ENCODE data around the gene IRF7. TPM values are rescaled to one million over a fixed set of nuclear protein-coding genes. Genes with fewer than 3 reads are reported as not detected.

Gene IRF7
- total and polyA plus RNA-seq, 4 donors, result 15.7 to 62.4 (median 37.0) TPM

- Histone ChIP-seq H3K36me3 (ENCODE audit: control insufficient read depth in 4 of 4, insufficient read depth in 3 of 4, low read depth in 1 of 4, low read length in 3 of 4) (peaks cover 0 to 8% (median 6%) of the 10 kb centered on the region in 4 donors), H3K4me1 (ENCODE audit: control insufficient read depth in 4 of 4, insufficient read depth in 4 of 4, low read length in 3 of 4) (peaks cover 19 to 43% (median 29%) of the 10 kb centered on the region in 4 donors), H3K27me3 (ENCODE audit: control insufficient read depth in 4 of 4, insufficient read depth in 4 of 4, low read length in 3 of 4) (no peaks in the 10 kb centered on the region), H3K9ac (ENCODE audit: low read depth in 1 of 2, low read length in 2 of 2) (no peak overlapping the region), H3K27ac (ENCODE audit: low read depth in 1 of 2, low read length in 2 of 2) (no peak overlapping the region), H3K9me3 (ENCODE audit: control insufficient read depth in 4 of 4, low read length in 3 of 4) (no peaks in the 10 kb centered on the region), H3K4me3 (ENCODE audit: low read depth in 1 of 3, low read length in 3 of 3) (no peak overlapping the region)
- TF ChIP-seq EGR1 (IDR thresholded peaks at IDR 0.05; ENCODE audit: low read depth in 2 of 2) (no peak), RAD21 (IDR thresholded peaks at IDR 0.05) (no peak), SP1 (IDR thresholded peaks at IDR 0.05) (no peak), HNF4G (IDR thresholded peaks at IDR 0.05) (no peak), YY1 (IDR thresholded peaks at IDR 0.05) (no peak), MAX (IDR thresholded peaks at IDR 0.05) (no peak), GABPA (IDR thresholded peaks at IDR 0.05 in 1 of 2, conservative IDR thresholded peaks at IDR 0.05 in 1 of 2) (no peak)
- TF ChIP-seq, protein P1, sequence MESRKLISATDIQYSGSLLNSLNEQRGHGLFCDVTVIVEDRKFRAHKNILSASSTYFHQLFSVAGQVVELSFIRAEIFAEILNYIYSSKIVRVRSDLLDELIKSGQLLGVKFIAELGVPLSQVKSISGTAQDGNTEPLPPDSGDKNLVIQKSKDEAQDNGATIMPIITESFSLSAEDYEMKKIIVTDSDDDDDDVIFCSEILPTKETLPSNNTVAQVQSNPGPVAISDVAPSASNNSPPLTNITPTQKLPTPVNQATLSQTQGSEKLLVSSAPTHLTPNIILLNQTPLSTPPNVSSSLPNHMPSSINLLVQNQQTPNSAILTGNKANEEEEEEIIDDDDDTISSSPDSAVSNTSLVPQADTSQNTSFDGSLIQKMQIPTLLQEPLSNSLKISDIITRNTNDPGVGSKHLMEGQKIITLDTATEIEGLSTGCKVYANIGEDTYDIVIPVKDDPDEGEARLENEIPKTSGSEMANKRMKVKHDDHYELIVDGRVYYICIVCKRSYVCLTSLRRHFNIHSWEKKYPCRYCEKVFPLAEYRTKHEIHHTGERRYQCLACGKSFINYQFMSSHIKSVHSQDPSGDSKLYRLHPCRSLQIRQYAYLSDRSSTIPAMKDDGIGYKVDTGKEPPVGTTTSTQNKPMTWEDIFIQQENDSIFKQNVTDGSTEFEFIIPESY (IDR thresholded peaks at IDR 0.05), result no peak
- no peak for DNase-seq (ENCODE audit: low spot score)
- WGBS, result 87% methylated on average over 12 of the region's 12 CpGs
Observed at GRCh38 chr11:563812-564578, 51.8 kb downstream of the IRF7 start.

DNA sequence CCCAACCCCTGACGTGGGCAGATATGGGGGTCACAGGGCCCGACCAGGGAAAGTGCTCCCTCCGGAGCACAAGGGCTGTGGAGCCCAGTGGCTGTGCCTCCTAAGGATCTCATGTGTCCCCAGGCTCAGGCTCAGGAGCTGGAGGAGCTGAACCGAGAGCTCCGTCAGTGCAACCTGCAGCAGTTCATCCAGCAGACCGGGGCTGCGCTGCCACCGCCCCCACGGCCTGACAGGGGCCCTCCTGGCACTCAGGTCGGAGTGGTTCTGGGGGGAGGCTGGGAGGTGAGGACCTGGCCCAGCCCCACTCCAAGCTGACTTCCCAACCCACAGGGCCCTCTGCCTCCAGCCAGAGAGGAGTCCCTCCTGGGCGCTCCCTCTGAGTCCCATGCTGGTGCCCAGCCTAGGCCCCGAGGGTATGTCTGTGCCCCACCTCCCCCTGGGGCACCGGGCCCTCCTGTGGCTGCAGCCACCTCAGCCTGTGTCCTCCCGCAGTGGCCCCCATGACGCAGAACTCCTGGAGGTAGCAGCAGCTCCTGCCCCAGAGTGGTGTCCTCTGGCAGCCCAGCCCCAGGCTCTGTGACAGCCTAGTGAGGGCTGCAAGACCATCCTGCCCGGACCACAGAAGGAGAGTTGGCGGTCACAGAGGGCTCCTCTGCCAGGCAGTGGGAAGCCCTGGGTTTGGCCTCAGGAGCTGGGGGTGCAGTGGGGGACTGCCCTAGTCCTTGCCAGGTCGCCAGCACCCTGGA lies 52.5 kb downstream of the IRF7 start:
- no peaks in the 10 kb centered on the region for H3K27me3 ChIP-seq (ENCODE audit: control insufficient read depth in 4 of 4, insufficient read depth in 4 of 4, low read length in 3 of 4)
- no peak for DNase-seq (ENCODE audit: low spot score)
- peaks cover 0 to 8% (median 6%) of the 10 kb centered on the region in 4 donors for H3K36me3 ChIP-seq (ENCODE audit: control insufficient read depth in 4 of 4, insufficient read depth in 3 of 4, low read depth in 1 of 4, low read length in 3 of 4)
- TF ChIP-seq NR2F2 (IDR thresholded peaks at IDR 0.05) (no peak), MAX (IDR thresholded peaks at IDR 0.05) (no peak), EGR1 (IDR thresholded peaks at IDR 0.05; ENCODE audit: low read depth in 2 of 2) (no peak), FOXA2 (IDR thresholded peaks at IDR 0.05) (no peak), JUND (IDR thresholded peaks at IDR 0.05) (no peak)
- TF ChIP-seq, protein P1 (IDR thresholded peaks at IDR 0.05), result no peak
- no peak overlapping the region for H3K9ac ChIP-seq (ENCODE audit: low read depth in 1 of 2, low read length in 2 of 2)
- WGBS, result 96% methylated on average over 18 of the region's 18 CpGs
- H3K4me3 ChIP-seq (ENCODE audit: low read depth in 1 of 3, low read length in 3 of 3), result no peak overlapping the region
- no peaks in the 10 kb centered on the region for H3K9me3 ChIP-seq (ENCODE audit: control insufficient read depth in 4 of 4, low read length in 3 of 4)
- peaks cover 19 to 40% (median 28%) of the 10 kb centered on the region in 4 donors for H3K4me1 ChIP-seq (ENCODE audit: control insufficient read depth in 4 of 4, insufficient read depth in 4 of 4, low read length in 3 of 4)
- no peak overlapping the region for H3K27ac ChIP-seq (ENCODE audit: low read depth in 1 of 2, low read length in 2 of 2)

Small RNA genes lying within 50 kb of the gene (small RNA-seq; reads per million reads assigned to genes)
- gene MIR210, result 10.8 reads per million, percentile 94 among the genes with 10 or more reads in this experiment

Other genes with a start within 250 kb of the IRF7 start
- under 1 TPM; 0.42 TPM for gene B4GALNT4, start 246.5 kb downstream of the IRF7 start, total RNA-seq
- under 1 TPM in 1 of 2 donors, not detected in 1; 0.15 TPM for gene B4GALNT4, start 246.5 kb downstream of the IRF7 start, polyA plus RNA-seq
- under 1 TPM; 0.25 to 0.37 TPM for gene PKP3, start 221.7 kb downstream of the IRF7 start, total RNA-seq
- under 1 TPM in 1 of 2 donors, not detected in 1; 0.08 TPM for gene PKP3, start 221.7 kb downstream of the IRF7 start, polyA plus RNA-seq
- 10 to 100 TPM; 12.4 to 46.7 TPM for gene SIGIRR, start 201.0 kb downstream of the IRF7 start, total RNA-seq
- 10 to 100 TPM; 70.6 to 87.7 TPM for gene SIGIRR, start 201.0 kb downstream of the IRF7 start, polyA plus RNA-seq
- under 1 TPM; 0.37 to 0.75 TPM for gene ANO9, start 173.9 kb downstream of the IRF7 start, total RNA-seq
- gene ANO9, start 173.9 kb downstream of the IRF7 start, polyA plus RNA-seq, result under 1 TPM; 0.20 to 0.42 TPM
- gene PTDSS2, start 165.7 kb downstream of the IRF7 start, total RNA-seq, result 10 to 100 TPM; 12.0 to 15.6 TPM
- 1 to 10 TPM; 5.1 to 8.4 TPM for gene PTDSS2, start 165.7 kb downstream of the IRF7 start, polyA plus RNA-seq
- gene RNH1, start 108.7 kb downstream of the IRF7 start, total RNA-seq, result 10 to 100 TPM; 68.5 to 77.8 TPM
- 10 to 100 TPM; 75.7 to 99.1 TPM for gene RNH1, start 108.7 kb downstream of the IRF7 start, polyA plus RNA-seq
- gene HRAS, start 80.4 kb downstream of the IRF7 start, total RNA-seq, result 1 to 10 TPM; 4.7 to 8.6 TPM
- gene HRAS, start 80.4 kb downstream of the IRF7 start, polyA plus RNA-seq, result 10 to 100 TPM; 13.2 to 17.4 TPM
- under 1 TPM; 0.17 to 0.23 TPM for gene LRRC56, start 78.4 kb downstream of the IRF7 start, total RNA-seq
- gene LRRC56, start 78.4 kb downstream of the IRF7 start, polyA plus RNA-seq, result under 1 TPM; 0.08 to 0.46 TPM
- 1 to 10 TPM; 1.2 to 2.9 TPM for gene LMNTD2, start 55.2 kb downstream of the IRF7 start, total RNA-seq
- gene LMNTD2, start 55.2 kb downstream of the IRF7 start, polyA plus RNA-seq, result 1 to 10 TPM; 1.6 to 4.6 TPM
- gene RASSF7, start 55.0 kb downstream of the IRF7 start, total RNA-seq, result 10 to 100 TPM; 11.5 to 35.5 TPM
- 10 to 100 TPM; 38.3 to 50.4 TPM for gene RASSF7, start 55.0 kb downstream of the IRF7 start, polyA plus RNA-seq
- gene PHRF1, start 39.5 kb downstream of the IRF7 start, total RNA-seq, result 10 to 100 TPM; 22.4 to 25.2 TPM
- gene PHRF1, start 39.5 kb downstream of the IRF7 start, polyA plus RNA-seq, result 10 to 100 TPM in 1 of 2 donors, 1 to 10 TPM in 1; 2.4 to 15.1 TPM
- 10 to 100 TPM; 34.8 to 79.7 TPM for gene CDHR5, start 9.0 kb upstream of the IRF7 start, total RNA-seq
- 10 to 100 TPM; 29.4 to 86.2 TPM for gene CDHR5, start 9.0 kb upstream of the IRF7 start, polyA plus RNA-seq
- not detected for gene SCT, start 11.2 kb upstream of the IRF7 start, total RNA-seq
- not detected for gene SCT, start 11.2 kb upstream of the IRF7 start, polyA plus RNA-seq
- not detected for gene DRD4, start 21.3 kb upstream of the IRF7 start, total RNA-seq
- gene DRD4, start 21.3 kb upstream of the IRF7 start, polyA plus RNA-seq, result not detected
- 10 to 100 TPM in 1 of 2 donors, 1 to 10 TPM in 1; 9.6 to 11.4 TPM for gene DEAF1, start 79.3 kb upstream of the IRF7 start, total RNA-seq
- 10 to 100 TPM in 1 of 2 donors, 1 to 10 TPM in 1; 7.0 to 10.5 TPM for gene DEAF1, start 79.3 kb upstream of the IRF7 start, polyA plus RNA-seq
- 10 to 100 TPM in 1 of 2 donors, 1 to 10 TPM in 1; 5.1 to 11.1 TPM for gene TMEM80, start 79.9 kb upstream of the IRF7 start, total RNA-seq
- 10 to 100 TPM in 1 of 2 donors, 1 to 10 TPM in 1; 5.3 to 12.4 TPM for gene TMEM80, start 79.9 kb upstream of the IRF7 start, polyA plus RNA-seq
- 100 to 1,000 TPM in 1 of 2 donors, 10 to 100 TPM in 1; 24.4 to 138 TPM for gene EPS8L2, start 90.3 kb upstream of the IRF7 start, total RNA-seq
- gene EPS8L2, start 90.3 kb upstream of the IRF7 start, polyA plus RNA-seq, result 10 to 100 TPM; 62.2 to 63.2 TPM
- gene TALDO1, start 131.5 kb upstream of the IRF7 start, total RNA-seq, result 100 to 1,000 TPM in 1 of 2 donors, 10 to 100 TPM in 1; 72.5 to 181 TPM
- 100 to 1,000 TPM; 123 to 133 TPM for gene TALDO1, start 131.5 kb upstream of the IRF7 start, polyA plus RNA-seq
- gene GATD1, start 161.5 kb upstream of the IRF7 start, total RNA-seq, result 10 to 100 TPM; 26.3 to 37.2 TPM
- 10 to 100 TPM; 22.7 to 23.0 TPM for gene GATD1, start 161.5 kb upstream of the IRF7 start, polyA plus RNA-seq
- gene CEND1, start 174.1 kb upstream of the IRF7 start, total RNA-seq, result not detected
- gene CEND1, start 174.1 kb upstream of the IRF7 start, polyA plus RNA-seq, result not detected
- 10 to 100 TPM in 1 of 2 donors, 1 to 10 TPM in 1; 5.3 to 15.1 TPM for gene SLC25A22, start 182.3 kb upstream of the IRF7 start, total RNA-seq
- gene SLC25A22, start 182.3 kb upstream of the IRF7 start, polyA plus RNA-seq, result 10 to 100 TPM in 1 of 2 donors, 1 to 10 TPM in 1; 9.0 to 26.8 TPM
- 10 to 100 TPM in 1 of 2 donors, 1 to 10 TPM in 1; 7.8 to 10.4 TPM for gene PIDD1, start 189.3 kb upstream of the IRF7 start, total RNA-seq
- 1 to 10 TPM; 6.4 to 7.3 TPM for gene PIDD1, start 189.3 kb upstream of the IRF7 start, polyA plus RNA-seq
- gene RPLP2, start 194.0 kb upstream of the IRF7 start, total RNA-seq, result 100 to 1,000 TPM in 1 of 2 donors, 10 to 100 TPM in 1; 59.8 to 297 TPM
- gene RPLP2, start 194.0 kb upstream of the IRF7 start, polyA plus RNA-seq, result 100 to 1,000 TPM; 273 to 476 TPM
- gene PNPLA2, start 203.0 kb upstream of the IRF7 start, total RNA-seq, result 10 to 100 TPM; 13.7 to 29.1 TPM
- 10 to 100 TPM; 25.3 to 58.9 TPM for gene PNPLA2, start 203.0 kb upstream of the IRF7 start, polyA plus RNA-seq
- gene CRACR2B, start 212.0 kb upstream of the IRF7 start, total RNA-seq, result 1 to 10 TPM in 1 of 2 donors, under 1 TPM in 1; 0.14 to 2.8 TPM
- 1 to 10 TPM; 1.6 to 2.9 TPM for gene CRACR2B, start 212.0 kb upstream of the IRF7 start, polyA plus RNA-seq
- 100 to 1,000 TPM in 1 of 2 donors, 10 to 100 TPM in 1; 31.6 to 127 TPM for gene CD151, start 217.0 kb upstream of the IRF7 start, total RNA-seq
- gene CD151, start 217.0 kb upstream of the IRF7 start, polyA plus RNA-seq, result 100 to 1,000 TPM; 121 to 264 TPM
- 10 to 100 TPM; 28.1 to 60.4 TPM for gene POLR2L, start 226.6 kb upstream of the IRF7 start, total RNA-seq
- 100 to 1,000 TPM; 152 to 230 TPM for gene POLR2L, start 226.6 kb upstream of the IRF7 start, polyA plus RNA-seq
- gene TSPAN4, start 226.9 kb upstream of the IRF7 start, total RNA-seq, result 10 to 100 TPM; 25.2 to 35.6 TPM
- gene TSPAN4, start 226.9 kb upstream of the IRF7 start, polyA plus RNA-seq, result 10 to 100 TPM; 16.5 to 38.1 TPM

Measured in liver (tissue), 10 donors.